ENCODE results near the gene MDM1. TPM values are rescaled to one million over a fixed set of nuclear protein-coding genes. Genes with fewer than 3 reads are reported as not detected.

Gene MDM1
- polyA plus RNA-seq, 2 donors, result 4.8 to 8.2 TPM

GRCh38 chr12:68303850-68304249 is 28.3 kb downstream of the MDM1 start:
- WGBS, 2 donors, result 76 to 83% methylated on average over 6 of the region's 6 CpGs
- Histone ChIP-seq H3K9me3 (ENCODE audit: control insufficient read depth in 2 of 2, insufficient read depth in 1 of 2, low read depth in 1 of 2, low read length in 1 of 2) (no peaks in the 10 kb centered on the region), H3K4me1 (ENCODE audit: control insufficient read depth in 2 of 2, insufficient read depth in 2 of 2, low read length in 1 of 2) (no peaks in the 10 kb centered on the region), H3K27ac (ENCODE audit: low read depth in 2 of 2, low read length in 1 of 2) (no peak overlapping the region), H3K27me3 (ENCODE audit: control insufficient read depth in 1 of 2, insufficient read depth in 2 of 2, low read length in 2 of 2) (no peaks in the 10 kb centered on the region), H3K36me3 (ENCODE audit: control insufficient read depth in 2 of 2, insufficient read depth in 2 of 2, low read length in 1 of 2) (peaks cover 0 to under 1% of the 10 kb centered on the region in 2 donors), H3K4me3 (ENCODE audit: low read depth in 1 of 2, low read length in 2 of 2) (no peak overlapping the region)

- whole genome bisulfite sequencing, 2 donors, result 80 to 91% methylated on average over 4 of the region's 4 CpGs
- no peaks in the 10 kb centered on the region for H3K9me3 ChIP-seq (ENCODE audit: control insufficient read depth in 2 of 2, insufficient read depth in 1 of 2, low read depth in 1 of 2, low read length in 1 of 2)
- no peaks in the 10 kb centered on the region for H3K27me3 ChIP-seq (ENCODE audit: control insufficient read depth in 1 of 2, insufficient read depth in 2 of 2, low read length in 2 of 2)
- H3K36me3 ChIP-seq (ENCODE audit: control insufficient read depth in 2 of 2, insufficient read depth in 2 of 2, low read length in 1 of 2), result peaks cover 0 to 2% of the 10 kb centered on the region in 2 donors
- no peaks in the 10 kb centered on the region for H3K4me1 ChIP-seq (ENCODE audit: control insufficient read depth in 2 of 2, insufficient read depth in 2 of 2, low read length in 1 of 2)
- no peak overlapping the region for H3K27ac ChIP-seq (ENCODE audit: low read depth in 2 of 2, low read length in 1 of 2)
- H3K4me3 ChIP-seq (ENCODE audit: low read depth in 1 of 2, low read length in 2 of 2), result no peak overlapping the region
Measured at GRCh38 chr12:68297929-68298328, 34.2 kb downstream of the MDM1 start.

GRCh38 chr12:68294251-68294650 is 37.9 kb downstream of the MDM1 start:
- Histone ChIP-seq H3K4me3 (ENCODE audit: low read depth in 1 of 2, low read length in 2 of 2) (no peak overlapping the region), H3K27ac (ENCODE audit: low read depth in 2 of 2, low read length in 1 of 2) (no peak overlapping the region), H3K9me3 (ENCODE audit: control insufficient read depth in 2 of 2, insufficient read depth in 1 of 2, low read depth in 1 of 2, low read length in 1 of 2) (no peaks in the 10 kb centered on the region), H3K36me3 (ENCODE audit: control insufficient read depth in 2 of 2, insufficient read depth in 2 of 2, low read length in 1 of 2) (peaks cover 0 to 2% of the 10 kb centered on the region in 2 donors), H3K4me1 (ENCODE audit: control insufficient read depth in 2 of 2, insufficient read depth in 2 of 2, low read length in 1 of 2) (peaks cover 0 to 5% of the 10 kb centered on the region in 2 donors), H3K27me3 (ENCODE audit: control insufficient read depth in 1 of 2, insufficient read depth in 2 of 2, low read length in 2 of 2) (no peaks in the 10 kb centered on the region)
- WGBS, 2 donors, result 28 to 40% methylated on average over 2 of the region's 2 CpGs

- H3K27ac ChIP-seq (ENCODE audit: low read depth in 2 of 2, low read length in 1 of 2), result no peak overlapping the region
- peaks cover 0 to 5% of the 10 kb centered on the region in 2 donors for H3K4me1 ChIP-seq (ENCODE audit: control insufficient read depth in 2 of 2, insufficient read depth in 2 of 2, low read length in 1 of 2)
- H3K36me3 ChIP-seq (ENCODE audit: control insufficient read depth in 2 of 2, insufficient read depth in 2 of 2, low read length in 1 of 2), result peaks cover 0 to under 1% of the 10 kb centered on the region in 2 donors
- no peaks in the 10 kb centered on the region for H3K27me3 ChIP-seq (ENCODE audit: control insufficient read depth in 1 of 2, insufficient read depth in 2 of 2, low read length in 2 of 2)
- no peak overlapping the region for H3K4me3 ChIP-seq (ENCODE audit: low read depth in 1 of 2, low read length in 2 of 2)
- no peaks in the 10 kb centered on the region for H3K9me3 ChIP-seq (ENCODE audit: control insufficient read depth in 2 of 2, insufficient read depth in 1 of 2, low read depth in 1 of 2, low read length in 1 of 2)
Measured at GRCh38 chr12:68293347-68293746, 38.8 kb downstream of the MDM1 start.

- Histone ChIP-seq H3K4me3 (ENCODE audit: low read depth in 1 of 2, low read length in 2 of 2) (no peak overlapping the region), H3K36me3 (ENCODE audit: control insufficient read depth in 2 of 2, insufficient read depth in 2 of 2, low read length in 1 of 2) (no peaks in the 10 kb centered on the region), H3K27me3 (ENCODE audit: control insufficient read depth in 1 of 2, insufficient read depth in 2 of 2, low read length in 2 of 2) (no peaks in the 10 kb centered on the region), H3K9me3 (ENCODE audit: control insufficient read depth in 2 of 2, insufficient read depth in 1 of 2, low read depth in 1 of 2, low read length in 1 of 2) (no peaks in the 10 kb centered on the region), H3K27ac (ENCODE audit: low read depth in 2 of 2, low read length in 1 of 2) (no peak overlapping the region), H3K4me1 (ENCODE audit: control insufficient read depth in 2 of 2, insufficient read depth in 2 of 2, low read length in 1 of 2) (peaks cover 0 to 5% of the 10 kb centered on the region in 2 donors)
- 65 to 73% methylated on average over 9 of the region's 9 CpGs for WGBS, 2 donors
Measured at GRCh38 chr12:68292151-68292943, 39.8 kb downstream of the MDM1 start.

GRCh38 chr12:68291396-68292036 is 40.6 kb downstream of the MDM1 start:
- H3K9me3 ChIP-seq (ENCODE audit: control insufficient read depth in 2 of 2, insufficient read depth in 1 of 2, low read depth in 1 of 2, low read length in 1 of 2), result no peaks in the 10 kb centered on the region
- 54 to 60% methylated on average over 4 of the region's 4 CpGs for WGBS, 2 donors
- H3K36me3 ChIP-seq (ENCODE audit: control insufficient read depth in 2 of 2, insufficient read depth in 2 of 2, low read length in 1 of 2), result no peaks in the 10 kb centered on the region
- H3K4me3 ChIP-seq (ENCODE audit: low read depth in 1 of 2, low read length in 2 of 2), result no peak overlapping the region
- no peak overlapping the region for H3K27ac ChIP-seq (ENCODE audit: low read depth in 2 of 2, low read length in 1 of 2)
- H3K27me3 ChIP-seq (ENCODE audit: control insufficient read depth in 1 of 2, insufficient read depth in 2 of 2, low read length in 2 of 2), result no peaks in the 10 kb centered on the region
- peaks cover 0 to 5% of the 10 kb centered on the region in 2 donors for H3K4me1 ChIP-seq (ENCODE audit: control insufficient read depth in 2 of 2, insufficient read depth in 2 of 2, low read length in 1 of 2)

GRCh38 chr12:68290126-68290525 is 42.0 kb downstream of the MDM1 start:
- no peaks in the 10 kb centered on the region for H3K27me3 ChIP-seq (ENCODE audit: control insufficient read depth in 1 of 2, insufficient read depth in 2 of 2, low read length in 2 of 2)
- H3K27ac ChIP-seq (ENCODE audit: low read depth in 2 of 2, low read length in 1 of 2), result no peak overlapping the region
- no peaks in the 10 kb centered on the region for H3K36me3 ChIP-seq (ENCODE audit: control insufficient read depth in 2 of 2, insufficient read depth in 2 of 2, low read length in 1 of 2)
- H3K4me3 ChIP-seq (ENCODE audit: low read depth in 1 of 2, low read length in 2 of 2), result no peak overlapping the region
- WGBS, 2 donors, result 75 to 81% methylated on average over 6 of the region's 6 CpGs
- no peaks in the 10 kb centered on the region for H3K9me3 ChIP-seq (ENCODE audit: control insufficient read depth in 2 of 2, insufficient read depth in 1 of 2, low read depth in 1 of 2, low read length in 1 of 2)
- H3K4me1 ChIP-seq (ENCODE audit: control insufficient read depth in 2 of 2, insufficient read depth in 2 of 2, low read length in 1 of 2), result peaks cover 0 to 5% of the 10 kb centered on the region in 2 donors

GRCh38 chr12:68287106-68287505 is 45.1 kb downstream of the MDM1 start:
- Histone ChIP-seq H3K27me3 (ENCODE audit: control insufficient read depth in 1 of 2, insufficient read depth in 2 of 2, low read length in 2 of 2) (no peaks in the 10 kb centered on the region), H3K4me1 (ENCODE audit: control insufficient read depth in 2 of 2, insufficient read depth in 2 of 2, low read length in 1 of 2) (peaks cover 0 to 5% of the 10 kb centered on the region in 2 donors), H3K4me3 (ENCODE audit: low read depth in 1 of 2, low read length in 2 of 2) (no peak overlapping the region), H3K27ac (ENCODE audit: low read depth in 2 of 2, low read length in 1 of 2) (no peak overlapping the region), H3K9me3 (ENCODE audit: control insufficient read depth in 2 of 2, insufficient read depth in 1 of 2, low read depth in 1 of 2, low read length in 1 of 2) (no peaks in the 10 kb centered on the region), H3K36me3 (ENCODE audit: control insufficient read depth in 2 of 2, insufficient read depth in 2 of 2, low read length in 1 of 2) (no peaks in the 10 kb centered on the region)
- 74% methylated on average over 5 of the region's 5 CpGs for WGBS, 2 donors

GRCh38 chr12:68286396-68286795 is 45.8 kb downstream of the MDM1 start:
- Histone ChIP-seq H3K4me1 (ENCODE audit: control insufficient read depth in 2 of 2, insufficient read depth in 2 of 2, low read length in 1 of 2) (peaks cover 0 to 2% of the 10 kb centered on the region in 2 donors), H3K36me3 (ENCODE audit: control insufficient read depth in 2 of 2, insufficient read depth in 2 of 2, low read length in 1 of 2) (no peaks in the 10 kb centered on the region), H3K4me3 (ENCODE audit: low read depth in 1 of 2, low read length in 2 of 2) (no peak overlapping the region), H3K27ac (ENCODE audit: low read depth in 2 of 2, low read length in 1 of 2) (no peak overlapping the region), H3K9me3 (ENCODE audit: control insufficient read depth in 2 of 2, insufficient read depth in 1 of 2, low read depth in 1 of 2, low read length in 1 of 2) (no peaks in the 10 kb centered on the region), H3K27me3 (ENCODE audit: control insufficient read depth in 1 of 2, insufficient read depth in 2 of 2, low read length in 2 of 2) (no peaks in the 10 kb centered on the region)
- 81 to 84% methylated on average over 4 of the region's 4 CpGs for WGBS, 2 donors

- no peaks in the 10 kb centered on the region for H3K9me3 ChIP-seq (ENCODE audit: control insufficient read depth in 2 of 2, insufficient read depth in 1 of 2, low read depth in 1 of 2, low read length in 1 of 2)
- no peaks in the 10 kb centered on the region for H3K4me1 ChIP-seq (ENCODE audit: control insufficient read depth in 2 of 2, insufficient read depth in 2 of 2, low read length in 1 of 2)
- H3K27me3 ChIP-seq (ENCODE audit: control insufficient read depth in 1 of 2, insufficient read depth in 2 of 2, low read length in 2 of 2), result no peaks in the 10 kb centered on the region
- H3K27ac ChIP-seq (ENCODE audit: low read depth in 2 of 2, low read length in 1 of 2), result no peak overlapping the region
- 82 to 89% methylated on average over 3 of the region's 3 CpGs for WGBS, 2 donors
- H3K36me3 ChIP-seq (ENCODE audit: control insufficient read depth in 2 of 2, insufficient read depth in 2 of 2, low read length in 1 of 2), result no peaks in the 10 kb centered on the region
- no peak overlapping the region for H3K4me3 ChIP-seq (ENCODE audit: low read depth in 1 of 2, low read length in 2 of 2)
Measured at GRCh38 chr12:68285541-68285940, 46.6 kb downstream of the MDM1 start.

Data from esophagus (tissue), 2 donors.